Rectal smooth muscle tissue (tissue), 1 donor: ENCODE data around the gene SUGCT.

Source experiments
- H3K27ac ChIP-seq: one replicate; pipeline ENCODE4 v1.7.0; 2013; ENCODE audit warnings: low read depth, low read length, inconsistent platforms
- H3K27me3 ChIP-seq: one replicate; pipeline ENCODE4 v1.7.0; 2013; ENCODE audit warnings: low read length; ENCODE audit not compliant: control insufficient read depth, insufficient read depth
- H3K36me3 ChIP-seq: one replicate; pipeline ENCODE4 v1.7.0; 2013; ENCODE audit warnings: low read length; ENCODE audit not compliant: control insufficient read depth, insufficient read depth
- H3K4me1 ChIP-seq: one replicate; pipeline ENCODE4 v1.7.0; 2013; ENCODE audit warnings: low read length; ENCODE audit not compliant: control insufficient read depth, insufficient read depth
- H3K4me3 ChIP-seq: one replicate; pipeline ENCODE4 v1.7.0; 2013; ENCODE audit warnings: low read length
- H3K9ac ChIP-seq: one replicate; pipeline ENCODE4 v1.7.0; 2013; ENCODE audit warnings: low read length

Gene SUGCT

GRCh38 chr7:40747856-40748255, 613.1 kb downstream of the SUGCT start:
- Histone ChIP-seq H3K4me1 (no peaks in the 10 kb centered on the region), H3K27me3 (no peaks in the 10 kb centered on the region), H3K36me3 (no peaks in the 10 kb centered on the region), H3K4me3 (no peak overlapping the region), H3K9ac (no peak overlapping the region), H3K27ac (no peak overlapping the region)

GRCh38 chr7:40749877-40750276, 615.1 kb downstream of the SUGCT start:
- Histone ChIP-seq H3K9ac (no peak overlapping the region), H3K4me1 (no peaks in the 10 kb centered on the region)

GRCh38 chr7:40753455-40753854, 618.6 kb downstream of the SUGCT start:
- Histone ChIP-seq H3K36me3 (no peaks in the 10 kb centered on the region), H3K27ac (no peak overlapping the region), H3K27me3 (no peaks in the 10 kb centered on the region), H3K4me1 (no peaks in the 10 kb centered on the region), H3K9ac (no peak overlapping the region), H3K4me3 (no peak overlapping the region)

More at GRCh38 chr7:40749877-40750276, 615.1 kb downstream of the SUGCT start:
- Histone ChIP-seq H3K36me3 (no peaks in the 10 kb centered on the region), H3K27me3 (no peaks in the 10 kb centered on the region), H3K27ac (no peak overlapping the region), H3K4me3 (no peak overlapping the region)

GRCh38 chr7:40755438-40755837, 620.6 kb downstream of the SUGCT start:
- H3K36me3 ChIP-seq, result no peaks in the 10 kb centered on the region
- no peaks in the 10 kb centered on the region for H3K27me3 ChIP-seq
- H3K27ac ChIP-seq, result no peak overlapping the region
- H3K4me3 ChIP-seq, result no peak overlapping the region
- no peaks in the 10 kb centered on the region for H3K4me1 ChIP-seq
- H3K9ac ChIP-seq, result no peak overlapping the region

GRCh38 chr7:40757109-40757508, 622.3 kb downstream of the SUGCT start:
- Histone ChIP-seq H3K27ac (no peak overlapping the region), H3K4me3 (no peak overlapping the region), H3K27me3 (no peaks in the 10 kb centered on the region), H3K36me3 (no peaks in the 10 kb centered on the region), H3K4me1 (no peaks in the 10 kb centered on the region), H3K9ac (no peak overlapping the region)

- H3K27ac ChIP-seq, result no peak overlapping the region
- no peak overlapping the region for H3K9ac ChIP-seq
- no peaks in the 10 kb centered on the region for H3K27me3 ChIP-seq
- no peaks in the 10 kb centered on the region for H3K4me1 ChIP-seq
- H3K4me3 ChIP-seq, result no peak overlapping the region
- H3K36me3 ChIP-seq, result no peaks in the 10 kb centered on the region
Measured at GRCh38 chr7:40758590-40758989, 623.8 kb downstream of the SUGCT start.

- H3K36me3 ChIP-seq, result no peaks in the 10 kb centered on the region
- H3K4me1 ChIP-seq, result no peaks in the 10 kb centered on the region
- H3K9ac ChIP-seq, result no peak overlapping the region
- H3K27ac ChIP-seq, result no peak overlapping the region
- H3K27me3 ChIP-seq, result no peaks in the 10 kb centered on the region
- H3K4me3 ChIP-seq, result no peak overlapping the region
Measured at GRCh38 chr7:40760293-40760964, 625.6 kb downstream of the SUGCT start.

GRCh38 chr7:40760987-40761386, 626.2 kb downstream of the SUGCT start:
- no peak overlapping the region for H3K9ac ChIP-seq
- H3K4me3 ChIP-seq, result no peak overlapping the region
- H3K36me3 ChIP-seq, result no peaks in the 10 kb centered on the region
- H3K4me1 ChIP-seq, result no peaks in the 10 kb centered on the region
- no peak overlapping the region for H3K27ac ChIP-seq
- no peaks in the 10 kb centered on the region for H3K27me3 ChIP-seq

- Histone ChIP-seq H3K27ac (no peak overlapping the region), H3K9ac (no peak overlapping the region), H3K4me3 (no peak overlapping the region), H3K36me3 (no peaks in the 10 kb centered on the region), H3K4me1 (no peaks in the 10 kb centered on the region), H3K27me3 (no peaks in the 10 kb centered on the region)
Measured at GRCh38 chr7:40761762-40762560, 627.2 kb downstream of the SUGCT start.

GRCh38 chr7:40763319-40764287, 628.8 kb downstream of the SUGCT start:
- no peak overlapping the region for H3K4me3 ChIP-seq
- no peaks in the 10 kb centered on the region for H3K27me3 ChIP-seq
- H3K9ac ChIP-seq, result no peak overlapping the region
- H3K4me1 ChIP-seq, result no peaks in the 10 kb centered on the region
- H3K36me3 ChIP-seq, result no peaks in the 10 kb centered on the region
- no peak overlapping the region for H3K27ac ChIP-seq

- Histone ChIP-seq H3K4me3 (no peak overlapping the region), H3K27ac (no peak overlapping the region), H3K27me3 (no peaks in the 10 kb centered on the region), H3K4me1 (no peaks in the 10 kb centered on the region), H3K9ac (no peak overlapping the region), H3K36me3 (no peaks in the 10 kb centered on the region)
Measured at GRCh38 chr7:40765639-40766038, 630.8 kb downstream of the SUGCT start.

GRCh38 chr7:40772096-40772495, 637.3 kb downstream of the SUGCT start:
- Histone ChIP-seq H3K4me1 (no peaks in the 10 kb centered on the region), H3K36me3 (no peaks in the 10 kb centered on the region), H3K27ac (no peak overlapping the region)

More at GRCh38 chr7:40772096-40772495, 637.3 kb downstream of the SUGCT start:
- H3K4me3 ChIP-seq, result no peak overlapping the region
- H3K9ac ChIP-seq, result no peak overlapping the region
- H3K27me3 ChIP-seq, result no peaks in the 10 kb centered on the region
